Activated gamma-delta T cell treated with Interleukin-2 at 50 U/mL for 16 hours (primary cell): ENCODE measurements around the gene RRAGC.
"Not testable (repeated sequence)": the region's sequence is repeated elsewhere in the genome, so short reads cannot be mapped to it uniquely, and the experiment has no call there.

ENCODE experiments used
- DNase-seq: peaks from one replicate; pipeline ENCODE4 v3.0.0-alpha.2; 2020

The RRAGC gene

DNA sequence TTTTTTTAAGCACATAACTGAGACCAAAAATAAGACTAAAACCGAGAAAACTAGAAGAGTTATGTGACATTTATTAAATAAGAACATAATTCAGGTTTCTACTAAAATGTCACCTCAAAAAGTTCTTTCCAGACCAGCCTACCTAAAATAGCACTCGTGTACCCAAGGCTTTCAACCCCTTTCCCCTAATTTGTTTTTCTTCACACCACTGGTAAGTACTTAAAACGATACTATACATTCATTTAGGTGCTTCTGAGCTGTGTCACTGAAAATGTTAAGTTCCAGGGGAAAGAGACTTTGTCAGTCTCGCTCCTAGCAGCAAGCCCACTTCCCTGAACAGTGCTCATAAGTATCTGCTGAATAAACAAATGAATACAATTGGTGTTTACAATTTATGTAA, 6.8 kb downstream of the RRAGC start:
- no peak for DNase-seq

DNA sequence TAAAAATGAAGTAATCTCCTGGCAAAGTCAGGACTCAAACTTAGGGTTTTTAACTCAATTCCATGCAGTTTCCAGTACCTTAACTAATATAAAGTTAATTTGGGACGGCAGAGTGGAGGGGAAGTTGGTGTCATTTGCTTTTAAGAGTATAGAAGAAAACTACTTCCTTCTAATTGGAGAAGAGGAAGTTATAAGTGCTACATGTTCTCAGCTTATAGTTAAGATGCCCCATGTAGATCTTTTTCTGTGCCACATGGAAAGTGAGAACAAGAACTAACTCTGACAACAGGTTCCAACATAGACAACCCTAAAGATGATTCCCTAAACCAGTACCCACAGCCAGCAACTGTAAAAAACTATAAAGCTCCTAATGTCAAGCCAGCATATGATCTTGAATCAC, 11.5 kb downstream of the RRAGC start:
- no peak for DNase-seq

DNA sequence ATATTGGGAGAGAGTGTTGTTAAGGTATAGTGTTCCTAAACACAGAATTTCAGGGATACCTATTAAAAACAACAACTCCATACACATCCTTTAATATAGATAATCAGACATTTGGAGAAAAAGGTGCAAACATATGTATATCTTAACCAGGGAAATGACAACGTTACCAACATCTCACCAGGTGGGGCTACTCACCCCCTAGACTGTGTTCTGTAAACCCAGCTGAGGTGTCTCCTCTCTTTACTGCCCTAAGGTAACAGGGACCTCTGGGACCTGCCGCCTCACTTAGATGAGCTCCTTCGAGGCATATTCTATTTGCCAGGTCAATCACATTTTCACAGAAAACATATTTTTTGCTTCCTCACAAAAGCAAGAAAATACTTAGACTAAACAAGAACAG, 13.4 kb downstream of the RRAGC start:
- DNase-seq = no peak

DNA sequence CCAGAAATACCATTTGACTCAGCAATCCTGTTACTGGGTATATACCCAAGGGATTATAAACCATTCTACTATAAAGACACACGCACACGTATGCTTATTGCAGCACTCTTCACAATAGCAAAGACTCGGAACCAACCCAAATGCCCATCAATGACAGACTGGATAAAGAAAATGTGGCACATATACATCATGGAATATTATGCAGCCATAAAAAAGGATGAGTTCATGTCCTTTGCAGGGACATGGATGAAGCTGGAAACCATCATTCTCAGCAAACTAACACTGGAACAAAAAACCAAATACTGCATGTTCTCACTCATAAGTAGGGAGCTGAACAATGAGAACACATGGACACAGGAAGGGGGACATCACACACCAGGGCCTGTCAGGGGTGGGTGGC, 14.5 kb downstream of the RRAGC start:
- not testable (repeated sequence) for DNase-seq

DNA sequence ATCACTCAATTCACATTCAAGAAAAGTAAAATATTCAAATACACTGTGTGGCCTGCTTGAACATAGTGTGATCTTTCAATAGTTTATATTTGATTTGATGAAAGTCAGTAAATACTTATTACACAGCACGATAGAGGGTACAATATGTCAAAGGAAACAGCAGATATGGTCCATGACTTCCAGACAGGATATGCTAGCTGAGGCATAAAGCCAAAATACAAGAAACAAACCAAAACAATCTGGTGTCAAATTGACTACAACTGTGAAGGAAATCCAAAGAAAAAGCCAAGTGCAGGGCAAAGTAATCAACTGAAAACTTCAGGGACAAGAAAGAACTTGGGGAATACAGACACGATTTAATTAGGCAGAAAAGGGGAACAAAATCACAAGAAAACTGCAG, 19.3 kb downstream of the RRAGC start:
- no peak for DNase-seq

DNA sequence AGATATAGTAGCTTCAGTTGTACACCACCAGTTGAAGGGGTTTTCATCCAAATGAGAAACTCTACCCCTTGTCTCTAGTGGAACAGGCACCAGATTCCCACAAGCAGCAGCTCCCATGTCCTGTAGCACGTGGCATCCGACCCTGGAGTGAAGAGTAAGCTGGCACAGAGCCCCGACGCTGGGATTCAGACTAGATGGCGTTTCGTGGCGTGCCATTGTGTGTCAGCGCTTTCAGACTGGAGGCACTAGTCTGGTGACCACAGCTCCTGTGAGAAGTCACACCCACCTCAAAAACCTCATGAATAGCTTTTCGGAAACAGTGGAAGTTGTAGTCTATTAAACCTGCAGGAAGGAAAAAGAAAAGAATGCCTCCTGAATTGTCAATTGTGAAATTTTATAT, 20.2 kb downstream of the RRAGC start:
- DNase-seq = no peak

DNA sequence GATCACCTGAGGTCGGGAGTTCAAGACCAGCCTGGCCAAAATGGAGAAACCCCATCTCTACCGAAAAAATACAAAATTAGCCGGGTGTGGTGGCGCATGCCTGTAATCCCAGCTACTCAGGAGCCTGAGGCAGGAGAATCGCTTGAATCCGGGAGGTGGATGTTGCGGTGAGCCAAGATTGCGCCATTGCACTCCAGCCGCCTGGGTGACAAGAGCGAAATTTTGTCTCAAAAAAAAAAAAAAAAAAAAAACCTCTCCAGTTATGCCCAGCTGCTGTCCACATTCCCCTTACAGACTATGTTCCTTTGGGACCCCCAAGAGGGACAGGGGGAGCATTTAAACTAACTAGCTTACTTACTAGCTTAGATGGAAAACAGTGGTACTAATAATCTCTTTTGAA, 23.3 kb downstream of the RRAGC start:
- not testable (repeated sequence) for DNase-seq

DNA sequence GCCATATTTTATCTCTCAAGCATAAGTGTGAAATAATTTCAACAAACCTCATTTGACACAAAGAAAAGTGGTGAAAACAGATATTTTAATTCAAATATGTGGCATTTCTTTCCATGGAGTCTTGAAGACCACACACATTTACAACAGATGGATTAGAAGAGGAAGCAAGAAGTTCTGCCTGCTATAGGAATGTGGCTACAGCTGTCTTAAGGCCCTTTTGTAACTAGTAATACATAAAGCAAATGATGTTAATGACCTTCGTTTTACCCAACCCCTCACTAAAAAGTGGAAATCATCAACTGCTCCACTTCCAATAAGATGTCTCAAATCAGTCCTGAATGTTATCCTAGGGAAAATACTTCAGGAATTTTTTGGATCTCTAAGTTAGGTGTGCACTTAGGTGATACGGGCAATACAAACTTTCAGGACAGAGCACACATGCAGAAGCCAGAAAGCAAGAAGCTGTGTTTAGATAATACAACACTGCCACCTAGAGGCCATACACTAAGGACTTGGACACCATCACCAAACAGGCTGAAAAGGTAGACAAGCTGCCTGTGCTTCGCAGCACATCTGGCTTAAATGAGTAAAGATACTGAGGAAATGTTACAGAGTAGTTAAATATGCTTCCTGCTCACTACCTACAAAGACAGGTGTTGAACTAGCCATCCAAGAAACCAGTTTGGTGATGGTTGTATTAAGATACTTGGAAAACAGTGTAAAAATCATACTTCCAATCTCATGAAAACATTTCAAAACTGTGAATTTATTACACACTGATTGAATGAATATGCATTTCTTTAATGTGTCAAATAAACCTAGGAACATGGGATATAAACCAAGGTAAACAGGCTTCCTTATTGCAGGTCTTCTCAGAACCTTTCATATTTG, 24.4 kb downstream of the RRAGC start:
- DNase-seq = peak; percentile 36

DNA sequence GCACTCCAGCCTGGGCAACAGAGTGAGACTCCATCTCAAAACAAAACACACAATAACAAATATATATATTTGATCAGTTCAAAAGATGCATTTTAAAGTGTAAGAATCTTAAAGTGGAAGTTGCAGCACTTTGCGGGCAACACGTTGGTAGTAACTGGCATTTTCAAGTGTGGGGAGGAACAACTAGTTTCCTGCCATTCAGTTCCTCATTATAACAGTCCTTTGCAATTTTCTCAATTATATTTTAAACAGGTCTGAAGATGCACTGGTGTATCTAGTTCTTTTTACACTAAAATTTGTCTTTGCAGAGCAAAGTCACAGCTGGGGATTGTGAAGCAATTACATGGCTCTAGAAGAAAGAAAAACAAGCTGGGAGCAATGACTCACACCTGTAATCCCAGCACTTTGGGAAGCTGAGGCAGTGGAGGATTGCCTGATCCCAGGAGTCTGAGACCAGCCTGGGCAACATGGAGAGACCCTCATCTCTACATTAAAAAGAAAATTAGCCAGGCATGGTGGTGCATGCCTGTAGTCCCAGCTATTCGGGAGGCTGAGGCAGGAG, 25.3 kb downstream of the RRAGC start:
- DNase-seq = no peak

DNA sequence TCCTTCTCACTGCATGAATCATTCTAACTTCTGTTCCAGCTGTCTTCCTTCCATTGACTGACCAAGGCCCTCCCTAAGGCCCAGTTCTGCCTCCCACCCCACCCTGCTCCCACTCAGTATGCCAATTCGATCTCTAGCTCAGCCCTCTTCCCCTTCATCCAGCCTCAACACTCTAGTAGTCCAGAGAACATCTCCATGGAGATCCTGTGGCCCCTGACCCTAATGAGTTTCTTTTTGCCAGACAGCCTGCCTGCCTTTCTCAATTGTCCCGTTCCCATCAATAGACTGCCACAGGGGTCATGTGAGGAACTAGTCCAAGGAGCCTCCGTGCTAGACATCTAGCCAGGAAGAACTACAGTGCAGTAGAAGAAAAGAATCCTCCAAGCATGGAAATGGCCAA, 26.4 kb downstream of the RRAGC start:
- DNase-seq = no peak

DNA sequence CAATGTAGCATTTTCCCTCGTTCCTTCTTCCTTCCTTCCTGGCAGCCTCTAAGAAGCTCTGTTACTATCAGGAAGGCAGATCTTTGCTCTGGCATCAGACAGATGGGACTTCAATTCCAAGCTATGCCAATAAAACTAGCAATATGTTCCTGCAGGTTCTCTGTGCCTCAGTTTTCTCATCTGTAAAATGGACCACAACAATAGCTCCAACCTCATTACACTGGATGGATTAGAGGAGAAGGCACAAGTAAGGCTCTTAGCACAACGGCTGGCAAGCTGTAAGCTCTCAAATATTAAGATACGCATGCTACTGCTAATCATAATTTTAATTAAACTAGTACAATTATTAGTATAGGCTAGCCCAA, 27.2 kb downstream of the RRAGC start:
- no peak for DNase-seq

DNA sequence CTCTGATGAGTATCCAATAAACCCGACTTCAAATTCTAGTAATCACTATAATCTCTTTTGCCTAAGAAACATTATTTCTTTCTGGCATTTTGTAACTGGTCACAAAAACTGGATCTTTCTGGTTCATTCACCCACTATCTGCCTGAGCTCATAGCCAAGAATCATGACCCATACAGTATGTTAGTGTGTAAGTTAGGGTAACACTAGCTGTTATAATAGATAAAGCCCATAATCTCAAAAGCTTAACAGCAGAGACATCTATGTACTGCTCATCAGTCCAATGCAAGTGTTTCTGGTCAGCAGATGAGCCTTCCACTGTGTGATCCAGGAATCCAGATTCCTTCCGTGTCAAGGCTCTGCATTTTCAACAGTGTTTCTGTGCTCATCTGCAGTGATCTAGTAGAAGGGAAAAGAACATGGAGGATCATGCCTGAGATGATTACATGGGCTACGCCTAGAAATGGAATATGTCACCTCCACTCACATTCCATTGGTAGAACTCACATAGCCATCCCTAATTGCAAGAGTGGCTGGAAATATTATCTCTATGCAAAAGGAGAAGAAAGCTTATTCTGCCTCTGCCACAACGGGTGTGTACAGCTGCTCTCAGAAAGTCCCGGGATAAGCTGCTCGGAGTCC, 27.7 kb downstream of the RRAGC start:
- no peak for DNase-seq

DNA sequence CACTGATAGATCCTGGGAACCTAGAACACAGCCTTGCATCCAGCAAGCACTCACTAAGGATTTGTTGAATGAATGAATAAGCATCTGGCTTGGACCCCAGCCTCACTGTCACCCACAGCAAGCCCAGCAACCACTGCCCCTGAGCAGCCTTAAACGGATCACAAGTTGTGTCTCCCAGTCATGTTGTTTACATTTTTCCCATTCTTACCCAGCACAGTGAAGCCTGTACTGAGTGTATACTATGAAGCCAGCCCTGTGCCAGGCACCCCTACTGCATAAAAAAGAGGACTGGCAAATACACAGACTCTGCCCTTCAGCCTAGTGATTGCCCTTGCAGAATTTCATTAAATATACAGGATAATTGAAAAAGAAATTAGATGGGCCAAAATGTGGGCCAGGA, 30.2 kb downstream of the RRAGC start:
- no peak for DNase-seq

DNA sequence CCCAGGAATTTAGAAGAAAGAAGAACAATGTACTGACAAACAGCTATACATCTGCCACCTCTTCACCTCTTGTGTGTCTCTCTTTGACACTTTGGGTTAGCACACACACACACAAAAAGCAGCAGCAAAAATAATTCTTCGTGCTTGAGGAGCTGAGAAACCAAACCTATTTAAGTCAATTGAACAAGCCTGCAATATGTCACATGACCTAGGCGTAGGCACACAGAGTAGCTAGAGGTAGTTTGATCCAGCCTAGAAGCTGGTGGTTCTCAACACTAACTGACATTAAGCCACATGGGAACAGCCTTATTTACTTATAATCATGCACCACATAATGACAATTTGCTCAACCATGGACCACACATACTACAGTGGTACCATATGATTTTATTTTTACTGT, 32.3 kb downstream of the RRAGC start:
- no peak for DNase-seq

DNA sequence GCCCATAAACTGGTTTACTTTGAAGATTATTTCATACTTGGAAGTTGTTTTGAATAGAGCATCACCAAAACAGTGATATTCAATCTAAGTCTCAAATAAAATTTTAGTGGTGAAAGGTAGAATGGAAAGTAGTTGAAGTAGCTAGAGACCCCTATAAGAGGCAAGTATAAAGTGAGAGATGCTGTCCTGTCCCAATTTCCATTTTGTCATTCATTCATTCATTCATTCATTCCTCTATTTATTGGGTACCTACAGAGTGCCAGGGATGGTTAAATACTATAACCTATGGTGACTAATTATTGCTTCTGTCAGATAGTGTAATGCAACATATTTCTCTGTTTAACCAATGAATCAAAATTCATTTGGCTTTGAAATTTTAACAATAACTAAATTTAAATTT, 32.7 kb downstream of the RRAGC start:
- DNase-seq = no peak

DNA sequence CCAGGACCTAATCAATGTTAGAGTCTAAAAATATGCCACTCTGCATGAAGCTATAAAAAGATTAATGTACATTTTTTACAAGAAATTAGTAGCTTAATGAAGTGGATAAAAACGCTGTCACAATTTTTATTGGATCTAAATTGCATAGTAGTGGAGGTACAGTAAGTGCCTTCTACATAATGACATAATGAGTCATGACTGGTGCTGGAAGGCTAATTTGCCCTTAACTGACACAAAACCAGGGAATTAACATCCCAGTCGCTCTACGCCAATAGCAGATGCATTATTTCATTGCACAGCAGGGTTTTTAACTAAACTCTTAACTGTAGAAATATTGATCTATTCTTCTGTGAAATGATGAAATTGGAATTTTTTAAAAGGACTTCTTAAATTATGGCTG, 33.3 kb downstream of the RRAGC start:
- DNase-seq = no peak

DNA sequence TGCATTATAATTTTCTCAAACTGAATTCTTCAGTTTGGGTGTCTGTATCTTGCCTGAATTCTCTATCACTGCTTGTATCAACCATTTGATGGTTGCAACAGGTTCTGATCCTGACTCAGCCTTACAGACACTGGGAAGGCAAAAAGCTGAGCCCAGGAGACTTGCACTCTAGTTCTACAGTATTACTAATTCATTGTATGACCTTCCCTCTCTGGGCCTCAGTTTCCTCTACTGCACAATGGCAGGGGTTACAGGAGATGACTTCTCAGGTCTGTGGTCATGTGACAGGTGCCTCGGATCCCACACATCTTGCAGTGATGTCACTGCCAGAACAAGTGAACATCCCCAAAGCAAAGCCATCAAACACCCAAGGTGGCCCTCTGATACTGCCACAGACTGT, 38.7 kb downstream of the RRAGC start:
- DNase-seq = no peak

DNA sequence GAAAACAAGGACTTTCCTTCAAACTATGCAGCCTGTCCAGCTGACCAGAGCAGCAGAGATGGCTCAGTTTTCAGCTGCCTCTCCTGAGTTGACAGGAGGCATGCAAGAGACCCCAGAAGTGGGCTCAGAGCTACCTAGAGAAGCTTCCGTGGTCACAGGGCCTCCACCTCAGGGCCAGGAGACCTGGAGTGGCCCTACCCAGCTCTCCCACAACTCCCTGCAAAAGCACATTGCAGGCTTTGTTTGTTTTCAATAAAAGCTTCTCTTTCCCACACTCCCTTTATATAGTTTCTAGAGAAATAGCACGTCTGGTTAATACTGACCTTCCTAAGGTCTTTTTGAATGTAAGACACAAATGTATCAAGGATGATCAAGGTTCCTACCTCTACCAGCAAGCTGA, 40.1 kb downstream of the RRAGC start:
- DNase-seq = no peak

DNA sequence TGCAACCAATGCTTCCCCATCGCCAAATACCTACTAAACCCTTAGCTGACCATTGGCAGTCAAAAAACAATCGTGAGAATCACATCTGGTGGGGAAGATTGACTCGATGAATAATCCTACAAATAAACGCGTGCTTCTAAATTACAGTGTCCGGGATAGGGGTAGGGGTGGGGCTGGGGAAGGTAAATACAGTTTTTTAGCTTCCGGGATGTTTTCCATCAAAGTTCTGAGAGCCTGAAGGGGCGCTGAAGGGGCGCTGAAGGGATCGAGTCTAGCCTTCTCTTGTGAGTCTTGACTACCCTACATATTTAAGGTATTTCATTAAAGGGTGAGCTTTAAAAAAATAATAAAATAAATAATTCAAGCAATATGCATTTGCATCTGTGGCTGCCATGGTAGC, 40.5 kb downstream of the RRAGC start:
- DNase-seq = no peak

DNA sequence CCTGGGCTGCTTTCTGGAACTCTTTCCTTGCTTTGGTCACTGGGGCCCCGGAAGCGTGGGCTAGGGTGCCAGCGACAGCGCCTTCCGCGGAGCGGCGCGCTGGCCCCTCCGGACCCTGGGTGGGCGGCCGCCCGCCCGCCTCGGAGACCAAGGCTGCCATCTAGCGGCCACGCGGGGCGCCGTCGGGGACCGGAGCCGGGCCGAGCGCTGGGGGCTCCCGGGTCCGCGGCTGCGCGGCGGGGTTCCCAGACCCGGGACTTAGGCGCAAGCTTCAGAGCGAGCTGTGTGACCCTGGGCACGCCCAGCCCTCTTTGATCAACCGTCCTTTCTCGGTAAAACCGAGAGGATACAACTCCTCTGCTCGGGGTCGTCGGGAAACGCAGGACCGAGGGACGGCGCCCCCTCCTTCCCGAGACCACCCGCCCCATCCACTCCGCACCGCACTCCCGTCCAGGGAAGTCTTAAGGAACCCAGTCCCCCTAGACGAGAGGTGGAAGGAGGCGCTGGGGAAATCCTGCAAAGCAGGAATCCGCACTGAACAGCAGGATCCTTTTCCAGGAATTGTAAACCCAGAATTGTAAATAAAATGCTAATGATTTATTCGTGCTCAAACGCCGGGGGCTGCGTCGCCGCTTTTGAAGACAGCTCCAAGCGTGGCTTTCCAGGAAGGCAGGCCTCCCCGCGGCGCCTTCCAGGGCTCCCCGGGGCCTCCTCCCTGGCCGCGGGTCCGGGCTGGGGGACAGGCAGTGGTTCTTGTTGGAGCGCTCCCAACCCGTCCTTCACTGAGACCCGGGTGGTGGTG, 41.2 kb downstream of the RRAGC start:
- peak; percentile 41 for DNase-seq

DNA sequence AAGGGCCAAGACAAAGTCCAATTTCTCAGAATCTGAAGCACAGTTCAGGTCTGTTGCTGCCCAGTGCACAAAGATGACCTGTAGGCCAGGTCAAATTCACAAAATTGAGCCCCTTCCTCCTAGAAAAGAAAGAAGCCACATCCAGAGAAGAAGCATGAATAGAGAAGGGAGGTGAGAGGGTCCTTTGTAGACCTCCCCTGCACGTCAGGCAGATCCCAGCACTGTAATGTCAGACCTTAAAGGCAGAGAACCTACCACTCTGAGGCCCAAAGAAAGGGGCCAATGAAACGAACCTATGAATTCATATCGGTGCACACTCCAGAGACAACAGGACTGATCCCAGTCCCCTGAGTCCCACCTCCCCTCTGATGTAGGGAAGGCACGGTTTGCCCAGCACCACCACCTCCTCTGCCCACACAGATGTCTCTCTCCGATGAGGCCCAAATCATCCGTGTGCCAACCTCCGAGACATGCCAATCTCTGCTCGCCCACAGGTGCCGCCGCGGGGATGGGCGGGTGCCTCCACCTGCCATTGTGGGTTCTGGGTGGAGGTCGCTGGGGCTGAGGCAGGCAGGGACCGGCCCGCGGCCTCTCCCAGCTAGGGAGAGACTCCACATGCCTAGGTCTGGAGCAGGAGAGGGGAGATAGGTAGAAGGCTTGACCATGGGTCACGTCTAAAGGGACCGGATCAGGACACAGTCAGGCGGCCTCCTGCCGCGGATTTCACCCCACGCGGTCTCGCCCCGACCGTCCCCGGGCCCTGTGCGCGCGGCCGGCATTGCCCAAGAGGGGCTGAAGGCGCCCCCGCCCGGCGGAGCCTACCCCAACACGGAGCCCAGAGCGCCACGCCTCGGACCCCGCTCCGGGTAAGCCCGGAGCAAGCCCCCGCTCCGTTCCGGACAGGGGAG, 42.1 kb downstream of the RRAGC start:
- DNase-seq = no peak

DNA sequence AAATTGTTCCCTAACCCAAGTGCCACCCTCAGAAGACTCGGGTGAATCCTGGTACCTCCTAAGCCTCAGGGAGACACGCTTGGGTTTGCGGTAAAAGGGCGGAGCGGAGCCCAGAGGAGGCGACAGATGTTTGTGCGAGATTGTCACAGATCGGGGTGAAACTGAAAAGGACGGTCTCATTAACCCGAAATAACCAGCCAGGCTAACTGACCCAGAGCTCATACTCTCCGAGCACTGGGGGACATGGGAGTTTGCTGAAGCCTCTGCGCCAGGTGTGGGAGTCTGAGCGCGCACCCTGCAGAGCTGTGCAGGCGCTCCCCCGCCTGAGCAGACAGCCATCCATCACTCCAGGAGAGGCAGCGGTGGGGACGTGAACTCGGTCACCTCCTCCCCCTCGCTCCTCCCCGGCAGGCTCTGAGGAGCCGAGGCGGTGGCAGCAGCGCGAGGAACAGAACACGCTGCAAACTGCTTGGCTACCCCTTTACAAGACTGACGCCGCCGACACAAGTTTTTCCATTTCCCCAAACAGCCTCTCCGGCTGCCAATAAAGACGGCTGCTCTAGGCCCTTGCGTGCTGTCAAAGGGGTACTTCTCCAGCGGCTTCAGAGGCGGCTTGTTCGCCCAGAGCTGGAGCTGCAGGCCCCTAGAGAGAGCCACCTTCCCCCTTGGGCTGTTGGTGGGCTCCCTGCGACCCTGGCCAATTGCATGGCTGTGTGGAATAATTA, 43.5 kb downstream of the RRAGC start:
- DNase-seq = no peak
